ENCODE data around the gene HSP90AA1. TPM values are rescaled to one million over a fixed set of nuclear protein-coding genes. Genes with fewer than 3 reads are reported as not detected.

The HSP90AA1 gene
- total RNA-seq, result 235 and 277 TPM in 2 replicates

GRCh38 chr14:102086972-102087761, at the start of gene HSP90AA1:
HSP90AA1 (minus strand) TSS chr14:102087044; CDS start chr14:102086378, 666 bp downstream.

Other genes starting within 250 kb of the HSP90AA1 start
- gene DYNC1H1, start 122.5 kb downstream of the HSP90AA1 start, total RNA-seq, result 322 and 398 TPM in 2 replicates
- gene WDR20, start 52.9 kb upstream of the HSP90AA1 start, total RNA-seq, result 15.4 and 16.7 TPM in 2 replicates
- gene MOK, start 218.1 kb upstream of the HSP90AA1 start, total RNA-seq, result 1.3 and 3.1 TPM in 2 replicates
- gene ZNF839, start 232.7 kb upstream of the HSP90AA1 start, total RNA-seq, result 5.2 and 7.2 TPM in 2 replicates